ENCODE results near the gene STPG1.

Gene STPG1

DNA sequence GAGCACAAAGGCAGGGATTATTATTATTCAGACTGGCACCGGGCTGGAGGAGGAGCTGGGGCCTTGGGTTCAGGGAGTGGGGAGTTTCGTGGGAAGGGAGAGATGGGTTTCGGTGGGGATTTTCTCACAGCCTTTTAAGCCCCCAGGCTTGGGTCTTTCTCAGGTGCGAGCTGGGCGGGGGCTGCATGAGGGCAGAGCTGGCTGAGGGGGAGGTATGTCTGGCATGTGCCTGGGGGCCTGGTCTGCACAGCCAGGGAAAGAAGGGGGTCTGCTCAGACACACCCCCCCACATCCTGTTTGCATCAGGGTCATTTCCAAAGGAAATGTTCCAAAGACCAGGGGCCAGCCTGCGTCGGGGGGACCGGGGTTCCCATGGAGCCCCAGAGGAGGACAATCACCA, 72.8 kb downstream of the STPG1 start:
- no peak for DNase-seq

- no peak for DNase-seq
Observed at GRCh38 chr1:24339996-24340395, 73.6 kb downstream of the STPG1 start.

GRCh38 chr1:24338447-24338846, 75.1 kb downstream of the STPG1 start:
- DNase-seq, result no peak

DNA sequence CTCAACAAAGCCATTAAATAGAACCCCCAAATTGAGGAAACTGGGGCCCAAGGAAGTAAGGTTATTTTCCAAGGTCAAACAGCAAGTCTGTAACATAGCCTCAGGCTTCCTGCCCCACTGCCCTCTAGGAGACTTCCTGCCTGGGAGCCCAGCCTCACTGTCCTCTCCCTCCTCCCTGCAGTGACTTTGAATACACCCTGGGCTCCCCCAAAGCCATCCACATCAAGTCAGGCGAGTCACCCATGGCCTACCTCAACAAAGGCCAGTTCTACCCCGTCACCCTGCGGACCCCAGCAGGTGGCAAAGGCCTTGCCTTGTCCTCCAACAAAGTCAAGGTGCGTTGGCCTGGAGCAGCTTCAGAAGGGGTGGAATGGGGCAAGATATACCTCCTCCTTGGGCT, 76.1 kb downstream of the STPG1 start:
- DNase-seq, result no peak

GRCh38 chr1:24336075-24336474, 77.5 kb downstream of the STPG1 start:
- no peak for DNase-seq

DNA sequence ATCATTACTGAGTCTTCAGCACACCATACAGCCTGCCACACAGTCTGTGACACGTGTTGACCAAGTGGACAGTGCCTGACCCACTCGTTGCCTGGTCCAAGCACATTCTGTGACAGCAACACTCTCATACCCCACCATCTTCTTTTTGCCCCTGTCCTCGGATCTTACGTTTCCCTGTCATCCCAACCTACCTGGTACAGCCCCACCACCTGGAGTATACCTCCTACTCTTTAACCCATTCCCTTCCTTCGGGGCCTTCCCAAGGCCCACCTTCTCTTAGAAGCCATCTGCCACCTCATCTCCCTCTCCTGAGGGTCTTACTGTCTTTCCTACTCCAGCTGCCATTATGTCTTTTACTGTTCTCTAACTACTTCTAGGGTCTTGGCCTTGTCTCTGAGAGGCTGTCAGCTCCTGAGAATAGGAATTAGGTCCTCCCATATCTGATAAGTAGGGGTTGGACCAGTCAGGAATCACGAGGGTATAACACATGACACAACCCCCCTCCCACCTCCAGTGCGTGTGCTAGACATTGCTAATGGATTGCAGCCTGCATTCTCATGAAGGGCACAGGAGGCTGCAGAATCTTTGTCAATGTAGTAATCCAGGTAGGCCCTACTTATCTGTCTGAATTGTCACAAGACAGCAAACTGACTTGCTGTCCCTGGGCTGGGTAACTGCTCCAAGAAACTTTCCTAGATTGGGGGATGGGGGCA, 81.5 kb downstream of the STPG1 start:
- DNase-seq, result no peak

DNA sequence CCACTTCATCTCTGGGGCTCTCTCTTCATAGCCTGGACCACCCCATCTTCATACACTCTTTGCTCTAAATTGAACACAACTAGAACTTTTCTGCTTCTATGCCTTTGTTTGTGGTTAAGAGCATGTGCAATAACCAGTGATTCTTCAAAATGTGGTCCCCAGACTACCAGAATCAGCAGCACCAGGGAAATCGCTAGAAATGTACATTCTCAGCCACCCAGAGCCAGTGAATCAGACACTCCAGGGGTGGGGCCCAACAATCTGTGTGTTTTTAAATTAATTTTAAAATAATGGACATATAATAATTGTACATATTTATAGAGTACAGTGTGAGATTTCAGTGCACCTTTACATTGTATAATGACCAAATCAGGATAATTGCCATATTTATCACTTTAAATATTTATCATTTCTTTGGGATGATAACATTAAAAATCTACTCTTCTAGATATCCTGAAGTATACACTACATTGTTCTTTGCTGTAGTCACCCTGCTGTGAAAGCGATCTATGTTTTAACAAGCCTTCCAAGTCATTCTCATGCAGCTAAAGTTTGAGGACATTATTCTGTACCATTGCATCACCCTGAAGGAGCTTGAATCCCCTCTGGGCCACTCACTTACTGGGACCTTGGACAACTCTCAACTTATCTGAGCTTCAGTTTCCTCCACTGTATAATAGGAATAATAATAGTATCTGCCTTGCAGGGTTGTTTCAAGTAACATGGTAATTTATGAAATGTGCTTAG, 83.6 kb downstream of the STPG1 start:
- DNase-seq, result peak; percentile 89

DNA sequence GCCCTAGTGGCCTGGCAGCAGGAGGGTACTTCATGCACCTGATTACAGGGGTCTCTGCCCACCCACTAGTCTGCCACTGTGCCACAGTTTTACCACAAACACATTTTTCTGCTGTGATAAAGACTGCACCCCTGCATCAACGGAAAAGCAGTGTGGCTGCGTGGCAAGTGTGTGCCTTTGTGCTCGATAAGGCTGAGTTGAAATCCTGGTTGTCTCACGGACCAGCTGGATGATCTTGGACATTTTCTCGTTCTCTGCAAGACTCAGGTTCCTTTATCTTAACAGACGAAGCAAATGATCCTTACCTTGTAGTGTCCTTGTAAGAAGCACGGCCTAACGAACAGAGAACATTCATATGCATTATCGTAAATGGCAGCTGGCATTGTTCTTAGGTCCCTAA, 84.3 kb downstream of the STPG1 start:
- no peak for DNase-seq

DNA sequence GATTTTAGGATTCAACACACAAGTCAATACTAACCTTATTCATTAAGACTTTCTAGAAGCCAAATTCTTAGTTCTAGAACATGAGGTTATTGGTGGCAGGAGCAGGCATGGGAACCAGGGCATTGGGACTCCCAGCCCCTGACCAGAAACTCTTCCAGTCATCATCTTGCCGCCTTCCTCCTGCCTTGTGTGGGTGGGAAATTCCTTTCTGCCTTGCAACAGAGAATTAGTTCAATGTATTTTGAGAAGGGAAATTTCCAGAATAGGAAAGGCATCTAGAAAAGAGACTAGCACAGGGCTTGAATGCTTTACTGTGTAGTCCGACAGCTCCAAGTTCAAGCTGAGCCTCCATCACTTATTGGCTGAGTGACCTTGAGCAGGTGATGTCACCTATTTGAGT, 85.7 kb downstream of the STPG1 start:
- DNase-seq, result peak; percentile 26

DNA sequence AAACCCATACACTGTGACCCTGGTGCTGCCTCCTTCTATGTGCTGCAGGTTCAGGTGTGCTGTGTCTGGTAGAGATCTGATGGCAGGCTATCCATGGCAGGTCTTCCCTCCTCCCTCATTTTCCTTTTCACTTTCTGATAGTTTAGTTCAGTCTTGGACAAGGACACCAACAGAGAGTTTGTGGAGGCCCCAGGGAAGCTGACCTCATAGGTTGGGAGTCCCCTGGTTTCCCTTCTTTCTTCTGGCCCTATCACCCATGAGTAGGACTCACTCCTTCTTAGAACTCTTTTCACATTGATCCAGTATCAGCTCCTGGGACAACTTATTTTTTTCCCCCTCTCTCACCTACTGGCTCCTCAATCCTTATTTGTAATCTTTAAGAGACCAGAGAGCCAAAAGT, 86.1 kb downstream of the STPG1 start:
- DNase-seq, result no peak

GRCh38 chr1:24325587-24326449, 87.8 kb downstream of the STPG1 start:
- DNase-seq, result no peak

- no peak for DNase-seq
Observed at GRCh38 chr1:24324903-24325302, 88.7 kb downstream of the STPG1 start.

GRCh38 chr1:24323281-24323680, 90.3 kb downstream of the STPG1 start:
- DNase-seq, result no peak

DNA sequence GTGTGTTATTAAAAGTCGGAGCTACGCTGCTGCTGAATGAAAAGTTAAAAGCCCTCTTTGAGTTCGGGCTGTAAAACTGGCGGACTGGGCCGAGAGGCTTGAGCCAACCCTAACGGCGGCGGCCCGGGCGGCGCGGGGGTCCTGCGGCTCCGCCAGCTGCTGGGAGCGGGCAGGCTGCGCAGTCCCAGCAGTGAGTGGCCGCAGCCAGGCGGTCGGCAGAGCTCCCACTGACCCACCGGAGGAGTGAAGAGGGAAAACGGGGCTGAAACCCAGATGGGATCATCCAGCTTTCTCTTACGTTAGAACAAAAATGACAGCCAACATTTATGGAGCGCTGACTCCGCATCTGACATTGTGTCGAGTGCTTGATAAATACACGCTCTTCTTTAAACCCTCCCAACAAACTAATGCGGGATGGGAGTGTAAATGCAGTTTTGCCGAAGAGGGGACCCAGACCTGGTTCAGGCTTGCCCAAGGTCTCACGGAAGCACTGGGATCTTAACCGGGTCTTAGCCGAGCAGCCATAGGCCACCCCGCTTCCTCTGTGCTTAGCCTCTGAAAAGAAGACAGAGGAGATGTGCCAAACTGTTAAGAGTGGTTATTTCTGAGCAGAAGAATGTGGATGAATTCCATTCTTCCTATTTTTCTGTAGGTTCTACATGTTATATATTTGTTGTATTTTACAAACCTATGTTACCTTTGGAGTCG, 91.0 kb downstream of the STPG1 start:
- no peak for DNase-seq

DNA sequence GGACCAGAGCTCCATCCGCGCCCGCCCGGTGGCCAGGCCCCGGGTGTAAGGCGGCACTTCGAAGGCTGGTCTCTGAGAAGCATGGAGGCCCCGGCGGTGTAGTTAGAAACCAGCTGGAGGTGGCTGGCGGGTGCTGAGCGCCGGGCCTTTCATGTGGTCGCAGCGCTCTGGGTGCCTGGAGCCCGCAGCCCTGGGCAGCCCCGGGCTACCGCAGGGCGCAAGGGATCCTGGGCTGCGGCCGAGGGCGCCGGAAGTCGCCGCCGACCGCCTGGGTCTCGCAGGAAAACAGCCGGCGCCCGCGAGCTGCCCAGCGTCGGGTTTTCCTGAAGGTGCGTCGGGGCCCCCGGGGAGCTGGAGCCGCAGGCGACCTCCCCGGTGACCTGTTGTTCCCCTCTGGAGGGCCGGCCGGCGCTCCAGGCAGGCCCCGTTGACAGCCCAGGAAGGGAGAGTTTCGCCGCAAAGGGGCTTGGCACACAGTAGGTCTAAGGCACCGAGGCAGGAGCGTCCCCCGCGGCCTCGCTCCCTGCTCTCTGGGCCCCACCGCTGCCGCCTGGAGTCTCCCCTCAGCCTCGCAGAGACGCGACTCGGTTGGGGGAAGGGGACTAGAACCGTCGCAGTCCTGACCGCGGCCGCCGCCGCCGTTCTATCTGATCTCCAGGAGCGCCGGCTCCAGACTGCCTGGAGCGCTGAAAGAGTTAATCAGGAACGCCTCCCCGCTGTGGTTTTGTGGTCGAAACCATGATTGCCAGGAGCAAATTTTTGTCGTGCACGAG, 91.7 kb downstream of the STPG1 start:
- DNase-seq, result peak; percentile 88

- no peak for DNase-seq
Observed at GRCh38 chr1:24321126-24321525, 92.5 kb downstream of the STPG1 start.

GRCh38 chr1:24319962-24320361, 93.6 kb downstream of the STPG1 start:
- no peak for DNase-seq

GRCh38 chr1:24319312-24319863, 94.2 kb downstream of the STPG1 start, which contains the start of gene GRHL3:
GRHL3 (plus strand) TSS chr1:24319357; CDS start chr1:24319552, 195 bp downstream.
- DNase-seq, result no peak

DNA sequence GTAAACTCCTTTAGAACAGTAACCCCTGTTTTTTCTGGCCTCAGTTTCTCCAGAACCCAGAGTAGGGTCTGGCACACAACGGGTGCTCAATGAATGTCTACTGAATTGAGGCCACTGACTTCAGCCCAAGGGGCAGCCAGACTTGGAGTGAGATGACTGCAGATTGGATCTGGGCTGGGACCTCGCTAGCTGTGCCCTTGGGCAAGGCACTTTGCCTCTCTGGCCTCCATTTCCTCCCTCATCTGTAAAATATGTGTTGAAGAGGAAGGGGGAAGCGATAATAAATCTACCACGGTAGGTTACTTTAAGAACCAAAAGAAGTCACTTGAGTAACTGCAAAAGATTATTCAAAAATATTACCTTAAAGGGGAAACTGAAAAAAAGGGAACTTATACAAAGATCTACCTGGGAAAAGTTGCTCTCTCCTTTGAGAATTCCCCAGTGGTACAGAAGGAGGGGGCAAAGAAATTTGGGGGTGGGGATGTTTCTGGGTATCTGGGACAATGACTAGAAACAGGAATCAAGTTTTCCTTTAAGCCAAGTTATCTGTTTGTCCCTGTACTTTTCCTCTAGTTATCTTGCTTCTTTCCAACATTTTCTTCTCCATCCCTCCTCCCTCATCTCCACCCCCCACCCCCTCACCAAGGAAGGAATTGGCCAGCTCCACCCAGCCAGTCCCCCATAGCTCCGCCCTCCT, 94.8 kb downstream of the STPG1 start:
- DNase-seq, result no peak

GRCh38 chr1:24317956-24318614, 95.5 kb downstream of the STPG1 start:
- peak; percentile 60 for DNase-seq

Data from fibroblast of skin of scalp (primary cell).